K562 (cell line): ENCODE measurements around the gene TCF15. TPM values are rescaled to one million over a fixed set of nuclear protein-coding genes. Genes with fewer than 3 reads are reported as not detected.

Experiments
- AFF1 ChIP-seq, 2 experiments: fragments of 450-650 bp; IDR thresholded peaks; 2 replicates each; pipeline ENCODE4 v1.6.1; 2018; ENCODE audit warnings: mild to moderate bottlenecking in 2 of 2, low read depth in 1 of 2; ENCODE audit not compliant: partially characterized antibody in 2 of 2
- CCNT2 ChIP-seq: IDR thresholded peaks from 2 replicates; pipeline ENCODE4 v1.6.1; 2011; ENCODE audit warnings: borderline replicate concordance, low read depth, mild to moderate bottlenecking, moderate library complexity, mixed read lengths, low read length; ENCODE audit not compliant: insufficient read length; ENCODE audit errors: extremely low read depth
- CEBPG ChIP-seq, 3 experiments: fragments of 200-800 bp in 1 of 3; sonication (Bioruptor generic) in 1 of 3; sonication (generic) in 1 of 3; formaldehyde crosslinking in 1 of 3; IDR thresholded peaks in 2 of 3; conservative IDR thresholded peaks in 1 of 3; 2 replicates each; pipeline versions ENCODE4 v1.6.1 to v1.8.0; 2016 to 2022; ENCODE audit warnings: missing compliant biosample characterization in 2 of 3, missing genetic modification characterization in 2 of 3, mild to moderate bottlenecking in 1 of 3, missing genetic modification reagents in 1 of 3
- DPF2 ChIP-seq: fragments of 450-650 bp; IDR thresholded peaks from 2 replicates; pipeline ENCODE4 v1.6.1; 2016
- JUND ChIP-seq, 2 experiments: IDR thresholded peaks; 2 replicates in 1 of 2; 3 replicates in 1 of 2; pipeline ENCODE4 v1.6.1; 2011; ENCODE audit warnings: borderline replicate concordance in 2 of 2, low read depth in 2 of 2, low read length in 2 of 2, improper control_type of control experiment in 1 of 2, missing biosample characterization in 1 of 2, missing genetic modification characterization in 1 of 2, missing genetic modification reagents in 1 of 2
- NBN ChIP-seq: fragments of 450-650 bp; IDR thresholded peaks from 2 replicates; pipeline ENCODE4 v1.6.1; 2016; ENCODE audit warnings: low read depth, mild to moderate bottlenecking
- NCOA2 ChIP-seq, 2 experiments: fragments of 450-650 bp; IDR thresholded peaks; 2 replicates each; pipeline ENCODE4 v1.6.1; 2018; ENCODE audit warnings: mild to moderate bottlenecking in 2 of 2, moderate library complexity in 1 of 2; ENCODE audit not compliant: partially characterized antibody in 2 of 2
- NCOA4 ChIP-seq: fragments of 450-650 bp; IDR thresholded peaks from 2 replicates; pipeline ENCODE4 v1.6.1; 2018; ENCODE audit warnings: mild to moderate bottlenecking; ENCODE audit not compliant: partially characterized antibody
- PHF8 ChIP-seq: fragments of 200-600 bp; sonication (generic); IDR thresholded peaks from 2 replicates; pipeline ENCODE4 v1.6.1; 2012; ENCODE audit warnings: mixed run types, mild to moderate bottlenecking, inconsistent platforms, low read length, moderate library complexity, borderline replicate concordance
- RBM34 ChIP-seq: fragments of 200-400 bp; formaldehyde crosslinking; IDR thresholded peaks from 2 replicates; pipeline ENCODE4 v1.6.1; 2018; ENCODE audit warnings: low read length, borderline replicate concordance; ENCODE audit not compliant: insufficient read depth
- ZNF324 ChIP-seq: fragments of 250-450 bp; sonication (Bioruptor Pico); IDR thresholded peaks from 2 replicates; pipeline ENCODE4 v1.4.0; 2020; ENCODE audit warnings: mild to moderate bottlenecking
- ZNF431 ChIP-seq: sonication (generic); formaldehyde crosslinking; IDR thresholded peaks from 2 replicates; pipeline ENCODE4 v1.8.0; 2022; ENCODE audit warnings: mild to moderate bottlenecking, missing genetic modification reagents
- polyA plus RNA-seq, 8 experiments: library from polyadenylated mRNA; depleted of rRNA in 4 of 8; stranded (reverse) in 5 of 8; unstranded in 3 of 8; fragments of >200 nt; fragmentation: Nextera tagmentation in 2 of 8; fragmentation: Illumina TruSeq in 1 of 8; extraction: Ambion mirVana in 2 of 8; extraction: Trizol in 1 of 8; gene quantifications; 2 replicates each; pipeline versions ENCODE4 v1.2.1 to v1.2.3, GENCODE V29; 2011 to 2014; ENCODE audit warnings: inconsistent platforms in 1 of 8, missing spikeins in 1 of 8
- total RNA-seq, 7 experiments: library from RNA; depleted of rRNA in 6 of 7; stranded (reverse); fragments of >200 nt in 6 of 7; fragmentation: Illumina TruSeq in 2 of 7; extraction: Trizol in 2 of 7; gene quantifications; 2 replicates each; pipeline versions ENCODE4 v1.2.1 to v1.2.3, GENCODE V29; 2011 to 2021; ENCODE audit warnings: low replicate concordance in 1 of 7
- TF ChIP-seq, protein P1 (sequence below): fragments of 450-650 bp; formaldehyde crosslinking; IDR thresholded peaks from 2 replicates; pipeline ENCODE4 v1.4.0; 2020; ENCODE audit warnings: mild to moderate bottlenecking, moderate library complexity
- TF ChIP-seq, protein P2 (sequence below): sonication (generic); formaldehyde crosslinking; IDR thresholded peaks from 2 replicates; pipeline ENCODE4 v1.8.0; 2022; ENCODE audit warnings: missing genetic modification reagents, mild to moderate bottlenecking, moderate library complexity, borderline replicate concordance

TCF15 gene
- total and polyA plus RNA-seq, 9 of the 15 experiments (the other 6 are each of a cell fraction or from before 2014, with no cell fraction given): 0.04 to 5.0 (median 1.2) TPM

DNA sequence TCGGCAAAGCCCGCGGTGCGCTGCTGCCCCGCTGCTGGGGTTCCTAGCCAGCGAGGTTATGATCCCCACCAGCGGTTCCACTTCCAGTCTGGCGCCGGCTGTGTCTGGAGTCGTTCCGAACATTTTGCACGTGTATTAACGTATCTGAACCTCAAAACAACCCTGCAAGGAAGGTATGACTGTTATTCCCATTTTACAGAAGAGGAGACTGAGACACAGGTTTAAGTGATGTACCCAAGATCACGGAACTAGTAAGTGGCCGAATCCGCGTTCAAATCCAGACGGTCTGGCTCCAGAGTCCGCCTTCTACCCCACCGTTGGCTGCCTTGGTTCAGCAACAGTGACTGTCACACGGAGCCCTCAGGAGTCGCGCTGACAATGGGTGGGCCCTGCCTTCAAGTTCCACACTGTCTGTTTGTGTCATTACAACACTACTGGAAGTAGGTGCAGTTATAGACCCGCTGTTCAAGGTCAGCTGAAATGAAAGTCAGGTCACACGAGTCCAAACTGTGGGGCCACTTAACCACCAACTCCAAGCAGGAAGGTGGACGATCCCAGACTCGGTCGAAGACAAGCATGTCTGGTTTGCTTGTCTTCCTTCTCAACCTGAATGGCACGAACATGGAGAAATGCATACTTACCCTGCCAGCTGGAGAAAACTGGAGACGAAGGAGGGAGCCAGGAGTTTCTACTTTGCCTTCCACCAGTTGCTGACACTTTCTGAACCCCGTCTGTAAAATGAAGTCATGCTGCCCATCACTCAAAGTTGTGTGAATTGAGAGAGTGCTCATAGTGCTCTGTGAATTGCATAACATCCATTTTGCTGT, 43.7 kb upstream of the TCF15 start (continued):
- TF ChIP-seq, protein P1, sequence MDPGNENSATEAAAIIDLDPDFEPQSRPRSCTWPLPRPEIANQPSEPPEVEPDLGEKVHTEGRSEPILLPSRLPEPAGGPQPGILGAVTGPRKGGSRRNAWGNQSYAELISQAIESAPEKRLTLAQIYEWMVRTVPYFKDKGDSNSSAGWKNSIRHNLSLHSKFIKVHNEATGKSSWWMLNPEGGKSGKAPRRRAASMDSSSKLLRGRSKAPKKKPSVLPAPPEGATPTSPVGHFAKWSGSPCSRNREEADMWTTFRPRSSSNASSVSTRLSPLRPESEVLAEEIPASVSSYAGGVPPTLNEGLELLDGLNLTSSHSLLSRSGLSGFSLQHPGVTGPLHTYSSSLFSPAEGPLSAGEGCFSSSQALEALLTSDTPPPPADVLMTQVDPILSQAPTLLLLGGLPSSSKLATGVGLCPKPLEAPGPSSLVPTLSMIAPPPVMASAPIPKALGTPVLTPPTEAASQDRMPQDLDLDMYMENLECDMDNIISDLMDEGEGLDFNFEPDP (CRISPR knock-in tag): no peak
- TF ChIP-seq NCOA2 (IDR thresholded peaks at IDR 0.05; ENCODE audit: partially characterized antibody in 2 of 2): peak in 1 of 2 experiments; percentile 4
- TF ChIP-seq NCOA4: peak; percentile 68
- TF ChIP-seq ZNF431 (CRISPR knock-in tag): no peak
- TF ChIP-seq, protein P2, sequence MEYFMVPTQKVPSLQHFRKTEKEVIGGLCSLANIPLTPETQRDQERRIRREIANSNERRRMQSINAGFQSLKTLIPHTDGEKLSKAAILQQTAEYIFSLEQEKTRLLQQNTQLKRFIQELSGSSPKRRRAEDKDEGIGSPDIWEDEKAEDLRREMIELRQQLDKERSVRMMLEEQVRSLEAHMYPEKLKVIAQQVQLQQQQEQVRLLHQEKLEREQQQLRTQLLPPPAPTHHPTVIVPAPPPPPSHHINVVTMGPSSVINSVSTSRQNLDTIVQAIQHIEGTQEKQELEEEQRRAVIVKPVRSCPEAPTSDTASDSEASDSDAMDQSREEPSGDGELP (CRISPR knock-in tag): peak; percentile 38; the same call in 1 of the 2 replicates
- TF ChIP-seq CCNT2: peak; percentile 4
- TF ChIP-seq DPF2: peak; percentile 73; the same call in 1 of the 2 replicates
- TF ChIP-seq ZNF324: peak; percentile 48; the same call in 1 of the 2 replicates
- TF ChIP-seq AFF1 (IDR thresholded peaks at IDR 0.05; ENCODE audit: low read depth in 1 of 2, partially characterized antibody in 2 of 2): peak; percentile 46 to 60
- no peak for TF ChIP-seq RBM34
- TF ChIP-seq PHF8: peak; percentile 43; the same call in 1 of the 2 replicates
- peak; percentile 38; the same call in 1 of the 2 replicates for TF ChIP-seq NBN
- TF ChIP-seq JUND (IDR thresholded peaks at IDR 0.05; ENCODE audit: borderline replicate concordance, low read depth, low read length): no peak
- TF ChIP-seq JUND (tag; IDR thresholded peaks at IDR 0.05; ENCODE audit: borderline replicate concordance, low read depth, low read length): peak; percentile 49; the same call in 1 of the 3 replicates
- peak; percentile 28 for TF ChIP-seq CEBPG (CRISPR knock-in tag; IDR thresholded peaks at IDR 0.05)
- peak in 1 of 2 experiments; percentile 64; a peak in 2 of 4 replicates for TF ChIP-seq CEBPG (tag; conservative IDR thresholded peaks at IDR 0.05 in 1 of 2, IDR thresholded peaks at IDR 0.05 in 1 of 2)
